Measurements from ENCODE around the gene SLC46A2.

SLC46A2 gene

DNA sequence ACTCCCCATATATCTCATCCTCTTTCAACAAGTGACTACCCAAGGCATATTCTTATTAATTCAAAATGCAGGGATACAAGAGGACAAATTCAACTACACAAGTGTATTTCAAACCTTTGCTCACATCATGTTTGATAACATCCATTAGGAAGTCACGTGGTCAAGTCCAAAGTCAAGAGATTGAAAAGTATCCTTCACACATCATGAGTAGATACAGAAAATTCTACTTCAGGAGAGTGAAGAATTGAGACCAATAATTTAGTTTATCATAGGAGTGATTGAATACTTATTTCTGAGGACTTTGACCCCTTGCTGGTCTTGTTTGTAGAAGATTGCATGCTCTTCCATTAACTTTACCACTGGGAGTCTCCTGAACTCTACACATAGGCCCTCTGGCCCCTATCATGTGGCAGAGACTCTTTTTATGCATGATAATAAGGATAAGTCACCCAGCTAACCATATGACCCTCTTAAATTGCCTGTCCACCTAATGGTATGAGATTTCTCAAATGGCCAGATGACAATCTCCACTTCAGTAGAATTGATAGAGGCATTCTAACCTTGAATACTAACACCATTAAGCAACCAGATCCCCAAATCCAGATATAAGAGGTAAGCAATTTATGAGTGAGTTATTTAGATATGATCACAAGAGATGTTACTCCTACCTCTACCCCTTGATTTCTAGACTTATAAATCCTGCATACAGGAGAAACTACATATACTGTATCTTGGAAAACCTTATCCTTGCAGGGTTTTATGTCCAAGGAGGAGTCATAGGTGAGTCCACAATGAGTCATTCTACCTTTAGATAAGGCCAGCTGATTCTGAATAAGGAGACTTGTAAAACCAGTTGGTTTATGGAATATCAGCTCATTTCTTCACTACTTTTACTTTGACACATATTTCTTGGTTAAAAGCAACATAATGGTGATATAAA is 26.6 kb upstream of the SLC46A2 start:
- no peak overlapping the region for H3K4me3 ChIP-seq (ENCODE audit: low read depth, low read length)
- TF ChIP-seq CTCF (IDR thresholded peaks at IDR 0.05; ENCODE audit: low read depth, low read length, missing control alignments), result no peak
- DNase-seq (ENCODE audit: low read depth), result no peak

GRCh38 chr9:112914524-112914923 is 23.8 kb upstream of the SLC46A2 start:
- DNase-seq (ENCODE audit: low read depth), result no peak
- no peak for TF ChIP-seq CTCF (IDR thresholded peaks at IDR 0.05; ENCODE audit: low read depth, low read length, missing control alignments)
- no peak overlapping the region for H3K4me3 ChIP-seq (ENCODE audit: low read depth, low read length)

DNA sequence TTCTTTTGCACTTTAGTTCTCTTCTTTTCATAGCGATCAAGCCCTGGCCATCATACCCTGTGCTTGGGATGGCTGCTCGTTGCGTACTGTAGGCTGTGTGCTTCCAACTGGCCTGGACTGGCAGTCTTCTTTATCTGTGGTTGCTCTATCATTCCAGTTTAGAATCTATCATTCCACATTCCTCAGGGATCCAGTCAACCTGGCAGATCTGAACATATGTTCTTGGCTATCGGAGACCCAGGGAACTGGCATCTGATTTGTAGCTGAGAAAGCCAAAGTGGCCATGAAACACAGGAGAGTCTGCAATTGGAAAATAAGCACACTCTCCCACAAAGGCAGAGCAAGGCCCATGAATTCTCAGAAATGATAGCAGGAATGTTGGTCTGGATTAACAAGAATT is 22.6 kb upstream of the SLC46A2 start:
- no peak for DNase-seq (ENCODE audit: low read depth)
- TF ChIP-seq CTCF (IDR thresholded peaks at IDR 0.05; ENCODE audit: low read depth, low read length, missing control alignments), result no peak
- no peak overlapping the region for H3K4me3 ChIP-seq (ENCODE audit: low read depth, low read length)

DNA sequence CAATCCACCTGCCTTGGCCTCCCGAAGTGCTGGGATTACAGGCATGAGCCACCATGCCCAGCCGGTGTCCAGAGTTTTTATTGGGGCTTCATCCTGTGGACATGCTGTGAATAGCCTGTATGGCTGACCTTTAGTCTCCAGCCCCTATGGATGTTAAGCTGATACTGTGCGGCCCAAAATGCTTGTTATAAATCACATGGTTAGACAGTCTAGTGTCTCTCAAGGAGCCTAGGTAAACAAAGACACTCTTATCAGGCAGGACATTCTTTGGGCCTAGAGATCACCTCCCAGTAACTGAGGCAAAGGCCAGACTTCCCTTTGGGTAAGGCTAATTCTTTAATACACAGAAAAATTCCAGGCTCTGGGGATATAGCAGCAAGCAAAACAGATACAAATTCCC is 22.0 kb upstream of the SLC46A2 start:
- H3K4me3 ChIP-seq (ENCODE audit: low read depth, low read length), result no peak overlapping the region
- TF ChIP-seq CTCF (IDR thresholded peaks at IDR 0.05; ENCODE audit: low read depth, low read length, missing control alignments), result no peak
- DNase-seq (ENCODE audit: low read depth), result no peak

DNA sequence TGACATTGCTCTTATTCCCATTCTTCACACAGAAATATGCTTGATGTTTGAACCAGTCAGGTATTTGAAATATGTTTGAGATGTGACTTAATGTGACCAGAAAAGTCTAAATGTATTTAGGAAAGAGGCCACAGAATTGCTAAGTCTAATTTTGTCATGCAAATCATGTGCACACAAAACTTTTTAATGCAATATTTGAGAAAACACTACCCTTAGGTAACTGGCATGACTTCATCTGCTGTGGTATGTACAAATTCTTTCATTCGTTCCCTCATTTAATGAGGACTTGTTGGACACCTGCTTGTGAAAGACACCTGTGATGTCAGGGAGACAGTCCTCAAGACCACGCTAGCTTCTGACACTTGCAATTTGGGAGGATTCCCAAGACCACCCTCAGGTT is 21.1 kb upstream of the SLC46A2 start:
- no peak for DNase-seq (ENCODE audit: low read depth)
- no peak for TF ChIP-seq CTCF (IDR thresholded peaks at IDR 0.05; ENCODE audit: low read depth, low read length, missing control alignments)
- H3K4me3 ChIP-seq (ENCODE audit: low read depth, low read length), result no peak overlapping the region

DNA sequence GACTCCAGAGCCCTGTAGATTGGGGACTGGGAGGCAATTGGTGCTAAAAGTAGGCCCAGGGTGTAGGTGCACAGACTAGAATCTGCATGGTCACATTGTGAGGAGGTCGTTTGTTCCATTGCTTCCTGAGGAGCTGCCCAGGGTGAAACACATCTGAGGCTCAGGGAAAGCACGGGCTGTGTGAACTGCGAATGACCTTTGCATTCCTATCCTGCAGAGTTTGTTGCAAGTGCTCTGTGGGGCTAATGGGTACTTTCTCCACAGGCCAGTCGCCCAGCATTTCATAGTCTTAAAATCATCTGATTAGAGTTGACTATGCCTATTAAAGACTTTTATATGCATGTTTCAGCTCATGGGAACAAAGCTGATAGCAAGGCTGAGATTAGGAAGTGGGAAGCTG is 14.4 kb upstream of the SLC46A2 start:
- H3K4me3 ChIP-seq (ENCODE audit: low read depth, low read length), result no peak overlapping the region
- TF ChIP-seq CTCF (IDR thresholded peaks at IDR 0.05; ENCODE audit: low read depth, low read length, missing control alignments), result no peak
- DNase-seq (ENCODE audit: low read depth), result no peak

DNA sequence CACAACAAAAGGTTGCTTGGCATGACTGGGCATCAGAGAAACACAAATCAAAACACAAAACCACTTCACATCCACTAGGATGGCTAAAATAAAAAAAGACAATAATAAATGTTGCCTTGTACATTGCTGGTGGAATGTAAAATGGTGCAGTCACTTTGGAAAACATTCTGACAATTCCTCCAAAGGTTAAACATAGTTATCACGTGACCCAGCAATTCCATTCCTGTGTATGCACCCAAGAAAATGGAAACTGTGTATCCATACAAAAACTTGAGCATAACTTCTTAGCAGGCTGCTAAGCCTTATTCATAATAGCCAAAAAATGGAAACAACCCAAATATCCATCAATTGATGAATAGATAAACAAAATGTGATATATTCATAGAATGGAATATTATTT is 10.2 kb upstream of the SLC46A2 start:
- no peak for DNase-seq (ENCODE audit: low read depth)
- TF ChIP-seq CTCF (IDR thresholded peaks at IDR 0.05; ENCODE audit: low read depth, low read length, missing control alignments), result no peak
- H3K4me3 ChIP-seq (ENCODE audit: low read depth, low read length), result no peak overlapping the region

All from GM12864 (cell line).